Vagina (tissue), 2 donors: Measurements from ENCODE around the gene B3GALT5.

Source experiments
- POLR2A ChIP-seq, 2 donors: fragments of 450-650 bp; IDR thresholded peaks; one replicate each; pipeline ENCODE4 v1.6.1; 2017; ENCODE audit warnings: antibody characterized with exemption in 2 of 2, mild to moderate bottlenecking in 2 of 2, moderate library complexity in 2 of 2
- TF ChIP-seq, protein P1 (sequence below), 3 experiments: fragments of 450-650 bp in 2 of 3; fragments of 200-600 bp in 1 of 3; sonication (generic) in 1 of 3; IDR thresholded peaks; one replicate each; pipeline ENCODE4 v1.5.1; 2017 to 2019; ENCODE audit warnings: antibody characterized with exemption in 3 of 3, mild to moderate bottlenecking in 2 of 3, moderate library complexity in 2 of 3

DNA sequence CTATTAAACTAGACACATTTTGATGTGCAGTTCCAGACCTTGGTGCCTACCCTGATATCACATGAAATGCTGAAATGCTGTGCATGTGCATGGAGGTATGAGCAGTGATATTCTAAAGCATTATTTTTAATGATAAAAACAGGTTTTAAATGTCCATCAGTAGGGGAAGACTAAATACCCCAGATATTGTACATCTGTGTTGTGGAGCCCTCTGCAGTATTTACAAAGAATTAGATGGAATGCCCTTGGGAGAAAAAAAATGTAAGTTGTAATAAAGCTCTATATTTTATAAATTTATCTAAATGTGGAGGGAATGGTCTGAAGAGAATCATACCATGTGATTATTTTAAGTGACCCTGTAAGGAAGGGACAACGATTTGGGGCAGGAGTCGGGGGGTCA, 93.1 kb downstream of the B3GALT5 start:
- TF ChIP-seq POLR2A (IDR thresholded peaks at IDR 0.05): no peak
- TF ChIP-seq, protein P1, sequence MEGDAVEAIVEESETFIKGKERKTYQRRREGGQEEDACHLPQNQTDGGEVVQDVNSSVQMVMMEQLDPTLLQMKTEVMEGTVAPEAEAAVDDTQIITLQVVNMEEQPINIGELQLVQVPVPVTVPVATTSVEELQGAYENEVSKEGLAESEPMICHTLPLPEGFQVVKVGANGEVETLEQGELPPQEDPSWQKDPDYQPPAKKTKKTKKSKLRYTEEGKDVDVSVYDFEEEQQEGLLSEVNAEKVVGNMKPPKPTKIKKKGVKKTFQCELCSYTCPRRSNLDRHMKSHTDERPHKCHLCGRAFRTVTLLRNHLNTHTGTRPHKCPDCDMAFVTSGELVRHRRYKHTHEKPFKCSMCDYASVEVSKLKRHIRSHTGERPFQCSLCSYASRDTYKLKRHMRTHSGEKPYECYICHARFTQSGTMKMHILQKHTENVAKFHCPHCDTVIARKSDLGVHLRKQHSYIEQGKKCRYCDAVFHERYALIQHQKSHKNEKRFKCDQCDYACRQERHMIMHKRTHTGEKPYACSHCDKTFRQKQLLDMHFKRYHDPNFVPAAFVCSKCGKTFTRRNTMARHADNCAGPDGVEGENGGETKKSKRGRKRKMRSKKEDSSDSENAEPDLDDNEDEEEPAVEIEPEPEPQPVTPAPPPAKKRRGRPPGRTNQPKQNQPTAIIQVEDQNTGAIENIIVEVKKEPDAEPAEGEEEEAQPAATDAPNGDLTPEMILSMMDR (IDR thresholded peaks at IDR 0.05): no peak
